ENCODE results near the gene YIPF1. TPM values are rescaled to one million over a fixed set of nuclear protein-coding genes. Genes with fewer than 3 reads are reported as not detected.
"Not testable (repeated sequence)": the region's sequence is repeated elsewhere in the genome, so short reads cannot be mapped to it uniquely, and the experiment has no call there.

YIPF1 gene
- polyA plus RNA-seq, 10 donors: 12.7 to 17.1 (median 14.3) TPM

DNA sequence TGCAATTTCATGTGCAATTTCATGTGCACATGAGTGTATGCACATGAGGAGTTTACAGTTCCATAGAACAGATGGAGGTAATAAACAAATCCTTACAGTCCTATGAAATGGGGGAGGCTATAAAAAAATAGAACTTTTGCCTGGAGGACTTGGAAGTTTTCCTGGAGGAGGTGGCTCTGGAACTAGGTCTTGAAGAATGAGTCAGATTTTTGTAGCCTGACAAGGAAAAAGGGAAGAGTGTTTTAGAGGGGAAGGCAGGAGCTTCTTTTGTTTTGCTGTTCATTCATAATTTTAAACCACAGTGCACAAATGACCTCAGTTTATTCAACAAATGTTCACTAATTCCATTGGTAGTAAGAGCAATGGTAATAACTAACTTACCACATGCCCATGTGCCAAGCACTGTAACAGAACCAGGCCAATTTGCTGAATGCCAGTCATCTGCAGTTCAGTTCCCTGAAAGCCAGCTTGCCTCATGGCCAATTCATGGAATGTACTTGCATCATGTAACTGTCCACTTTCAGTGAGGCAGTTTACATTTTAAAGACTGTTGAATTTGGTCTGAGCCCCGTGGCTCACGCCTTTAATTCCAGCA is 7.1 kb upstream of the YIPF1 start:
- DNase-seq: peak; percentile 52 to 75 (median 71)

DNA sequence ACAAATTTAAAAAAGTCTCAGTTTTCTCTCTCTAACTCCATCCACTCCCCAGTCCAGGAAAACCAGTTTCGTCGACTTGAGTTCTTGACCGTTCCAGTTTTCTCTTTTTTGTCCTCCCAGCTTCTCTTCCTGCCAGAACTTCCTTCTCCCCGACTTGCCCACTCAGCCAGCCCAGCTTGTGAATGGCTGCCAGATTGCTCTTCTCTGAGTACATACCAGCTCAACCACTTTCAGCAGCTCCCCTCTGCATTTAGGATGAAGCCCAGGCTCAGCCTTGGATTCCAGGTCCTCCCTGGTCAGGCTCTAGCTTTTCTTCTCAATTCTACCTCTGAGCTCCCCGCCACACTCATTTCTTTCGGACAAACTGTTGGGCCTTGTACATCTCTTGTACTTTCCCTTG is 5.8 kb upstream of the YIPF1 start:
- DNase-seq: no peak

DNA sequence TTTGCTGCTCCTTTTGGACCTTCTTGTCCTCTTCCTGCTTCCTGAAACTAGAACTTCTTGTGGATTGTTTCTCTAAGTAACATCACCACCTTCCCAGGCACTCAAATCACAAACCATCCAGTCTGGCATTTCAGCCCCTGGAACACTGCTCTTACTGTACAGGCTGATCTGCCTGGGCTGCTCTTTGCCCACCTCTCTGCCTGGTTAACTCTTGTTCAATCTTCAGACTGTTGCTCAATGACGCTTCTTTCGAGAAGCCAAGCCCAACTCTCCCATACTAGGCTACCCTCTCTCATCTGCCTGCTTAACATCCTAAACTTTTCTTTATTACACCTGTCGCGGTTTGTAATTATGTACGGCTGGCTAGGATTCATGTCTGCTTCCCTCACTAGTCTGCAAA is 5.0 kb upstream of the YIPF1 start:
- no peak for DNase-seq

DNA sequence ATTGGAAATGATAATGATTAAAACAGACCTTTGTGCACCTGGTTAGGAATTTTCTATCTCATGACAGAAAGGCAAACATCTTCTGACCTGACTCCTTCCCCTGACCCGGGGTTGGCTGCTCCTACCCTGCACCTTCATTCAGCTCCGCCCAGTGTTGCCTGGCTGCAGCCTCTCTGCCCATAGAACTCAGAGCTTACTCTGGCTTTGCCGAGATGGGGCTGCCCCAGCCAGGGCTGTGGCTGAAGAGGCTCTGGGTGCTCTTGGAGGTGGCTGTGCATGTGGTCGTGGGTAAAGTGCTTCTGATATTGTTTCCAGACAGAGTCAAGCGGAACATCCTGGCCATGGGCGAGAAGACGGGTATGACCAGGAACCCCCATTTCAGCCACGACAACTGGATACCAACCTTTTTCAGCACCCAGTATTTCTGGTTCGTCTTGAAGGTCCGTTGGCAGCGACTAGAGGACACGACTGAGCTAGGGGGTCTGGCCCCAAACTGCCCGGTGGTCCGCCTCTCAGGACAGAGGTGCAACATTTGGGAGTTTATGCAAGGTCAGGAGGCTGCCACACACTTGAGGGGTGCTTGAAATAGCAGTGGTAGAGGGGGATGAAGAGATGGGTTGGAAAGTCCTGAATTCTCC is 4.5 kb upstream of the YIPF1 start, which contains the start of gene DIO1:
TSS of gene DIO1 (plus strand) at position 189 of the 638 bp plus-strand sequence. CDS start at position 213, 24 bp downstream.
- DNase-seq: no peak

DNA sequence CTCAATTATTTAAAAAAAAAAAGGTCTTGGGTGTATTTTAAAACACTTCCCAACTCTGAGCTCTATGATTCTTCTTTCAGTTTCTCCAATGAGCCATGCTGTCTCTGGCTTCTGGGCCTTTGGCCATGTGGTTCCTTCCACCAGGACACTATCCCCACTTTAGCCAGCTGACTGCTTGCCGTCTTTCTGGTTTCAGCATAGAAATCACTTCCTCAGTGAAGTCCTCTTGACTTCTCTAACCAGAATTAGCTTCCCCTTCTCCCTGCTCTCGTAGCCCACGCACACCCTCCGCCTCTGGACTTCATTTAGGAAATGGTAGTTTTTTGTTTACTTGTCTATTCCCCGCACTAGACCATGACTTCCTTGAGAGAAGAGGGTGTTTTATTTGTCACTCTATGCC is 3.3 kb upstream of the YIPF1 start:
- peak in 1 of 3 donors; percentile 23 for DNase-seq

DNA sequence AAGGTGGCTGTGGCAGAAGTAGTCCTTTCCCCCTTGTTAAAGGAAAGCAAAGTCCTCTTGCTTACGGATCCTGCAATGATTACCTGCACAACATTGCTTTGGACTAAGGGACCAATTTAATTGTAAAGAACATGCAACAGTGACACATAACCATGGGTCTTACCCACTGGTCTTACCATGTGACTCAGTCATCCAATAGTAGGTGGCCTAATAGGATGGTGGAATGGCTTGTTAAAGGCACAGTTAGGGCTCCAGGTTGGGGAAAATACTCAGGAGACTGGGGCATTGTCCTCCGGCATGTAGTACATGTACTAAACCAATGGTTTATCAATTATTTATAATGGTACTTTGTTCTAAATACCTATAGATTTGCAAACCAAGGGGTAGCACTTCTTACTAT is 2.1 kb upstream of the YIPF1 start:
- DNase-seq: no peak

DNA sequence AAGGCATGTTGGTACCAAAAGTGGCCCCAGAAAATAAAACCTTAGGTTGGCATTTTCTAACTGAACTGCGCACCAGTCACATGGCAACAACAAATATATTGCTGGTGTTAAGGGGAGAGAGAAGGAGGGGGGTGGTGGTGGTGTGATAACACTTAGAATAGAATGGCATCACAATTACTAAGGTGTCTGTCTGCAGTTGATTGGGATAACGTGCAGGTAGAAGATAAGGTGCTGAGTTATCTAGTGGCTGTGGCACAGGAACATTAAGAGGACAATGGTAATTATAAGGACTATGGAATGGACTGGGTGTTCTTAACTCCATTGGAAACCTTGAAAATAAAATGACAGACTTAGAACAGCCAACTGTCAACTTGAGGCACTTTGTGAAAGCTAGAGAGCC is 1.4 kb upstream of the YIPF1 start:
- DNase-seq: no peak

DNA sequence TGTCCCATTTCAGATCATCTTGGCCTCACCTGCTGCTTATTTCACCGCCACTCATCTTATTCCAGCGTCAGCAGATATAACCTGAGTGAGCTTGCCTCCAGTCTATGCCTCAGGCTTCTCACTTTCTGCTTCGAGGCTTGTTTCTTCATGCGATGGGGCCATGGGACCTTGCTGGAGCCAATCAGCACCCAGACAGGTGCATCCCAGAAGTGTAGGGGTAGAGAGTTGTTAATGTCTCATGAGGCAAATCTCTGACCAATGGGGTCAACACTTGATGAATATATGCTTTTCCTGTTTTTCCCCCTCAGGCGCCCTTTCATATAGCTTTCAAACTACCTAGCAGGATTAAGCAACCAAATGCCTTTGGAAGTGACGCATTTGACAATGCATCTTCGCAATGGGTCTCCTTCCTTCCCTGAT is 935 bp upstream of the YIPF1 start:
- no peak for DNase-seq

DNA sequence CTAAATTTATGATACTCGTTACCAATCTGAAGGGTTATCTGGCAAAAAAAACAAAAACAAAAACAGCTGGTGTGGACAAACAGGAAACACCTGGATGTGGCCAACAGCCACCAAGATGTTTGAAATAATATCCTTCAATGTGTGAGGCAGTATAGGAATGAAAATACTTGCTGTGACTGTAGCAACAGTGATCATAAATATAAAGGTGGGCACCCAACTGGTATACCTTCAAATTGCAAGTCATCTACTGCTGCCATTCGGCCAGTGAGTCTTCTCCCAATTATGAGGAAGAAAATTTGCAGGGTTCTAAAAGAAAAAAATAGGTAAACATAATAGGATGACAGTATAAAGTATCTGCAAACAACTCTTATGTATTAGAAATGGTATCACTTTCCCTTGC is 916 bp downstream of the YIPF1 start:
- DNase-seq: no peak

DNA sequence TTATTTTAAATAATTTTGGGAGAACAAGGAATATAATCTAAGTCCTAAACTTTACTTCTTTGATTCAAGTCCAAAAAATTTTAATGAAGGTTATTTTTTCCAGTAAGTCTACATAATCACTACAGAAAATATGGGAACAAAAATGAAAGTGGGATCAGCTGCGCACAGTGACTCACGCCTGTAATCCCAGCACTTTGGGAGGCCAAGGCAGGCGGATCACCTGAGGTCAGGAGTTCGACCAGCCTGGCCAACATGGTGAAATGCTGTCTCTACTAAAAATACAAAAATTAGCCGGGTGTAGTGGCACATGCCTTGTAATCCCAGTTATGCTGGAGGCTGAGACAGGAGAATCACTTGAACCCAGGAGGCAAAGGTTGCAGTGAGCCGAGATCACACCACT is 6.0 kb downstream of the YIPF1 start:
- not testable (repeated sequence) for DNase-seq

DNA sequence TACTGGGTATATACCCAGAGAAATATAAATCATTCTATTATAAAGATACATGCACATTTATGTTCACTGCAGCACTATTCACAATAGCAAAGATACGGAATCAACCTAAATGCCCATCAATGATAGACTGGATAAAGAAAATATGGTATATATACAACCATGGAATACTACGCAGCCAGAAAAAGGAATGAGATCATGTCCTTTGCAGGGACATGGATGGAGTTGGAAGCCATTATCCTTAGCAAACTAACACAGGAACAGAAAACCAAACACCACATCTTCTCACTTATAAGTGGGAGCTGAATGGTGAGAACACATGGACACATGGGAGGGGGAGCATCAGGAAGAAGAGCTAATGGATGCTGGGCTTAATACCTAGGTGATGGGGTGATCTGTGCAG is 7.7 kb downstream of the YIPF1 start:
- DNase-seq: not testable (repeated sequence)

DNA sequence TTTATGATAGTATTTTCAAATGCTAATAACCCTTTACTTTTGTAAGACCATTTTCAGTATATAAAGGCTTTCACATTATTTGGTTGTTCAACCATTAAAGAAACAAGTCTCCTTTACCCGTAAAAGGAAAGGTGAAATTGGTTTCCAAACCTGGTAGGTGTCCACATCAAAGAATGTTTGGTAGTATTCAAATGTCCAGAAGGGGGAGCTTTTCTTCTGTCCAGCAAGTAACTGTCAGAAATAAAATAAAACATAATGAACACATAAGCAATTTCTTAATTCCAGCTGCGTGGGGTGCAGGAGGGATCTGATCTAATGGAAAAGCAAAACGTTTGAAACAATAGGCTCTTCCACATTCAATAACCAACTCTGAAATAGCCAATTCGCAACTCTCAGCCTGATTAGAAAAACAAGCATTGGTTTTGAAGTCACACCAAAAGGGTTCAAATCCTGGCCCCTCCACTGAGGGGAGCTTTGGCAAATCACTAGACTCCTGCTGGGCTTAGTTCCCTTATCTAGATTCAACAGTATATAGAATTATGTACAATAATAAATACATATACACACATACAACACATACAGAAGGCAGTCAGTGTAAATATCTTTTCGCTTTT is 11.0 kb downstream of the YIPF1 start:
- peak in 2 of 3 donors; percentile 18 to 47 for DNase-seq

DNA sequence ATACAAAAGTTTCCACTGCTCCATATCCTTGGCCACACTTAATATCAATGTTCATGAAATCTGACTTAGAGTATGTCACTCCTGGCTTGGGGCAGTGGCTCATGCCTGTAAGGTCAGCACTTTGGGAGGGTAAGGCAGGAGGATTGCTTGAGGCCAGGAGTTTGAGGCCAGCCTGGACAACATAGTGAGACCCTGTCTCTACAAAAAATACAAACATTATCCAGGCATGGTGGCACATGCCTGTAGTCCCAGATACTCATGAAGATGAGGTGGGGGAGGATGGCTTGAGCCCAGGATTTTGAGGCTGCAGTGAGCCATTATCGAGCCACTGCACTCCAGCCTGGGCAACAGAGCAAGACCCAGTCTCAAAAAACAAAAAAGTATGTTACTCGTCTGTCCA is 14.4 kb downstream of the YIPF1 start:
- not testable (repeated sequence) for DNase-seq

DNA sequence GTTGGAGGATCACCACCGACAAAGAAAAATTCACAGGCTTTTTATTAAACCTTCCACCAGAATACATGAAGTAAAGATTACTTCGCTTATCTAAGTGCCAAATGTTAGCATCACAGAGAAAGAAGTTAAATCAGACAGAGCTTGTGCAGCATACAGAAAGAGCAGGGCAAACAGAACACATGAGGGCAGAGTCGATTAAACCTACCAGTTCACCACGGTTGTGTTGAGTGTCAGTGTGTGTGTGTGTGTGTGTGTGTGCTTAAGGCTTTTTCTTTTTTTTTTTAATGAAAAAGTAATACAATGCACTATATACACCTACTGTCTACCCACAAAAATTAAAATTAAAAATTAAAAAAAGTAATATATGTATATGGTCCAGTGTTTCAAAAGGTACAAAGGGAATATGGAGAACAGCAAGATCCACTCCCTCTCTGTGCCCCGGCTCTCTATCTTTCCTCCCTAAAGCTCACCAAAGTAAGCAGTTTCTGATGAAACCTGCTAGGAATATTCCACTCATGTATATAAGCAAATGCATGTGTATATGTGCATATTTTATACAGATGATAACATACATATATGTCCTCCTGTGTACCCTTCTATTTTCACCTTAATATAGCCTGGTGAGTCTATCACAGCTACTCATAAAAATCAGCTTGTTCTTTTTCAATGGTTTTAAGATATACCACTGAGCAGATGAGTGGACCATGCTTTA is 17.7 kb downstream of the YIPF1 start:
- DNase-seq: no peak

DNA sequence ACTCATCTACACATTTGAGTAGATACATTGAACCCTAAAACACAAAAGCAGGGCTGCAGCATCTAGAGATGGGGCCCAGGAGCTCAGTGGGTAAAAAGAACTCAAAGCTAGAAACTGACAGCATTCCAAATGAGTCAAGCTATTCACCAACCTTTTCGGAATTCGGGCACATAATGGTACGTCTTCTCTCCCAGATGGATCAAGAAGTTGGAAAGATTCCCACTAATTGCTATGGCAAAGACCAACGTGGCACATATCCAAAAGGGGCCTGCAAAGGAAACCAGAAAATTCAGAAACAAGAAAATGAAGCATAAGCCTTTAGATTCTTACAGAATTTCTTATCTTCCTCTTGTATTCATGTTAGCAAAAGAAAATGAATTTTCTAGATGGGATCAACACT is 18.4 kb downstream of the YIPF1 start:
- DNase-seq: no peak

DNA sequence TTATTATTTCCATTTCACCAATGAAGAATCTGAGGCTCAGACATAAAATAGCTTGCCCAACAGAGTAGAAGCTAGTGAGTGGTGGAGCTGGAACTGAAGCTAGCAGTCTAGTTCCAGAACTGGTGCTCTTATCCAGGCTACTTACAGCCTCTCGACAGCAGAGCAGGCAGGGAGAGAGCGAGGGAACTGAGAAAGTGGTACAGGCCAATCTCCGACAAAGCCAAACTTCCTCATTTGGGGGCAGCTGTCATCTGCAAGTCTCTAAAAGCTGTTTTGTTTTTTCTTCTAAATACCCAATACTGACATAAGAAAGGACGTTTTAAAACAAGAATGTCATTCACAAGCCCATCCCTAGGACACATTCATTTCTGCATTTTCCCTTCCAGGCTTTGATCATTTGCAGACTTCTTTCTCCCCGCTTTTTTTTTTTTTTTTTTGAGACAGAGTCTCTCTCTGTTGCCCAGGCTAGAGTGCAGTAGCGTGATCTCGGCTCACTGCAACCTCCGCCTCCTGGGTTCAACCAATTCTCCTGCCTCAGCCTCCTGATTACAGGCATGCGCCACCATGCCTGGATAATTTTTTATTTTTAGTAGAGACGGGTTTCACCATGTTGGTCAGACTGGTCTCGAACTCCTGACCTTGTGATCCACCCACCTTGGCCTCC is 20.0 kb downstream of the YIPF1 start:
- DNase-seq: no peak

DNA sequence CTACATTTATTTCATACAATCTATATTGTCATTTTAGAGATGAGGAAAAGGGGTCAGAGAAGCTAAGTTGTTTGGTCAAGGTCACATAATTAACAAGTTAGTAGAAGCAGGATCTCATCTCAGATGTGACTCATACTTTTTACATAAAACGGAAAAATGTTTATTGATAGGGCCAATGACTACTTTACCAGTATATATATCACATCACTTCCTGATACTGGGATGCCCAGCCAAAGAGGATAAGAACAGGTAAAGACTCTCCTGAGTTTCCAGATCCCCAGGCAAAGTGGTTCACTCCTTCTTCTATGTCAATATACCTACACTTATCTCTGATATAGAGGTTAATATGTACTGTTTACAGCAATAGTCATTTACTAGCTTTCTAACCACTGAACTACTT is 21.0 kb downstream of the YIPF1 start:
- DNase-seq: no peak

DNA sequence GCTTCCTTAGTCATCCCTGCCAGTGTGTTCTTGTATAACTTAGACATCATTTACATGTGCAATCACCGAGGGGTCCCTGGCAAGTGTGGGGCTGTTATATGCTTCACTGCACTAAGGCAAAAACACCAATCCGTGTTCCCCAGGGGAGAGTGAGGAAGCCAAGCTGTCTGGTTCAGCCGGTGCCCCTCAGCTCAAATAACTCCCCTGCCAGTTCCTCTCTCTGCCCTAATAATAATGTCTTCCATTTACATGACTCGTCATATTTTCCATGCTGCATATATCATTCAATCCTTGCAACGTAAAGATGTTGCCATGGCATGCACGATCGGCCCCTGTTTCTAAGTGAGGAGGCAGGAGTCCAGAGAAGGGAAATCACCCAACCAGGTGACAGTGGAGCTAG is 27.1 kb downstream of the YIPF1 start:
- no peak for DNase-seq

DNA sequence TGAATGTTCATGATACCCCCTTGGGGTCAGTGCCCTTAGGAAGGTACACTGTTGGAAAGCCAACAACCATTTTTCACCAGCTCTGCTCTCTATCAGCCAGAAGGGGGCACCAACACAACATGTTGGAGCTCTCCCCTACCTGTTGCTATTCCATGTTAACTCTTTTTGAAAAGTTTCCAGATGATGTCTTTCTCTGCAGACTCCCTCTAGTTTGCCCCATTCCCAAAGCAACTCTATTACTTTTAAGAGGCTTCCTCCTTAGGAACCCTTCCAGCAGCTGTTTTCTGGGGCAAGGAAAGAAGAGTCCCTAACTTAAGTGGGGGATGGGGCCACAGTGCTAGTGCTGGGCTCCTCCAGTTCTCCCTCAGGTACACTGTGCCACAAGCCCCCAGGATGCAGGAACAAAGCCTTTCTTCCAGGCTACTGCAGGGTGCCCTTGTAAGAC is 28.6 kb downstream of the YIPF1 start:
- peak in 2 of 3 donors; percentile 30 to 64 for DNase-seq

DNA sequence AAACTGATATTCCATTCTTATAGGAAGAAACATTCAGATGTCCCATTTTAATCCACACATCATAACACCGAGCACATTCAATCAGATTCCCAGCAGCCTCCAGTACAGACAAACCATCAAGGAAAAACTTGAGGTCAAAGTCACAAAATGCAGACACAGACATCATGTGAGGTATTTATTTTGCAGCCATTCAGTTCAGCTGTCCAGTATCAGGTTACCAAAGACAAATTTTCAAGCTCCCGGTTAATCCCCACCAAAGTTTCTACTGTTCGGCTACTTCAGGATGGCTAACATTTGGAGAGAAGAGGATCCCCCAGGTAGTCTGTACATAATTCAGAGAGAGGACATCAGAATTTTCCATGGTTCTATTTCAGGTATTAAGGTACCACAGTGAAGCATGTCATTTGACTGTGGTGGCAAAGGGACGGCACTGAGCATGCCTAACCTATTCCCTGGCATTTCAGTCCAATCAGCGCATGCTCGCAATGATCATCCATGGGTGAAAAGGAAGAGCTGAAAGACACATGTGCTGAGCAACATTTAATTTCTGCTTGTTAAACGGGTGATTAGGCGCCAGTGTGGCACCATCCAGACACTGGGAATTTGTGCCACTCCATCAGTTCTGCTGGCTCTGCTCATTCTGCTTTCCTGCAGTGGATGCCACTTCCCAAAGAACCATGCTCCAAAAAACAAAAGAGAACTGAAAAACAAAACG is 37.9 kb downstream of the YIPF1 start:
- DNase-seq: no peak

DNA sequence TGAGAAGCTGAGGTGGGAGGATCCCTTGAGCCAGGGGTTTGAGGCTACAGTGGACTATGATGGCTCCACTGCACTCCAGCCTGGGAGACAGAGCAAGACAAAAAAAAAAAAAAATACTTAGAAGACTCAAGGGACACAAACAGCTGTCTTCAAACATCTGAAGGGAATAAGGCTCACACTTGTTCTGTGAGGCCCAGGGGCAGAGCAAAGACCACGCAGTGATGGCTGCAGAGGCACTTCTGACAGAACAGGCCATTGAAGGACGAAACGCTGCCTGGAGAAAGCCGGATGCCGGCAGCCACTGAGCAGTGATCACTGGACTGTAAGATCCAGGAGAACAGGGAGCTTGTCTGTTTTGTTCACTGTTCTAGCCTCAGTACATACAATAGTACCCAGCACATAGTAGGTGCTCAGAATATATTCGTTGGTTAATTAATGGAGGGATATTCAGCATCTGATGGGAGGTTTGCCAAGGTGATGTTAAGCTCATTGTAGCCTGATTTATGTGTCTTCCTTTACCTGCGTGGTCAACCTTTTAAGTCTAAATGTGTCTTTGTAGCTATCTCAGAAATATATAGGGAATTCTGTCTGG is 39.4 kb downstream of the YIPF1 start:
- DNase-seq: no peak
